ENCODE results near the gene CXCR5.
A peak's percentile ranks its signal among the peaks of the same experiment; 100 is the strongest.

Gene CXCR5

GRCh38 chr11:118911880-118912741 is 28.4 kb downstream of the CXCR5 start:
- H3K36me3 Mint-ChIP-seq, result peaks cover 14% of the 10 kb centered on the region
- H3K4me3 Mint-ChIP-seq, result peak overlapping the region; percentile 46
- no peak for ATAC-seq
- H3K9me3 Mint-ChIP-seq, result no peaks in the 10 kb centered on the region
- H3K4me1 Mint-ChIP-seq, result peaks cover 79% of the 10 kb centered on the region
- H3K27me3 Mint-ChIP-seq, result no peaks in the 10 kb centered on the region
- H3K27ac Mint-ChIP-seq, result peak overlapping the region; percentile 86

- ATAC-seq, result no peak
- H3K4me3 Mint-ChIP-seq, result peak overlapping the region; percentile 47
- no peaks in the 10 kb centered on the region for H3K27me3 Mint-ChIP-seq
- H3K4me1 Mint-ChIP-seq, result peaks cover 79% of the 10 kb centered on the region
- no peaks in the 10 kb centered on the region for H3K9me3 Mint-ChIP-seq
- peaks cover 6% of the 10 kb centered on the region for H3K36me3 Mint-ChIP-seq
- peak overlapping the region; percentile 86 for H3K27ac Mint-ChIP-seq
Measured at GRCh38 chr11:118912742-118913410, 29.2 kb downstream of the CXCR5 start.

GRCh38 chr11:118913411-118914125 is 29.9 kb downstream of the CXCR5 start:
- Mint-ChIP-seq H3K27me3 (no peaks in the 10 kb centered on the region), H3K4me1 (peaks cover 79% of the 10 kb centered on the region), H3K36me3 (no peaks in the 10 kb centered on the region), H3K27ac (peak overlapping the region; percentile 86), H3K9me3 (no peaks in the 10 kb centered on the region), H3K4me3 (peak overlapping the region; percentile 47)
- peak; percentile 9 for ATAC-seq

- no peaks in the 10 kb centered on the region for H3K27me3 Mint-ChIP-seq
- no peaks in the 10 kb centered on the region for H3K36me3 Mint-ChIP-seq
- H3K4me1 Mint-ChIP-seq, result peaks cover 81% of the 10 kb centered on the region
- peak overlapping the region; percentile 86 for H3K27ac Mint-ChIP-seq
- no peaks in the 10 kb centered on the region for H3K9me3 Mint-ChIP-seq
- peak overlapping the region; percentile 42 for H3K4me3 Mint-ChIP-seq
- peak; percentile 64 for ATAC-seq
Measured at GRCh38 chr11:118914178-118914918, 30.7 kb downstream of the CXCR5 start.

- H3K4me1 Mint-ChIP-seq, result peaks cover 88% of the 10 kb centered on the region
- ATAC-seq, result peak; percentile 69
- peak overlapping the region; percentile 86 for H3K27ac Mint-ChIP-seq
- no peak overlapping the region for H3K4me3 Mint-ChIP-seq
- H3K27me3 Mint-ChIP-seq, result no peaks in the 10 kb centered on the region
- no peaks in the 10 kb centered on the region for H3K36me3 Mint-ChIP-seq
- no peaks in the 10 kb centered on the region for H3K9me3 Mint-ChIP-seq
Measured at GRCh38 chr11:118914987-118915386, 31.3 kb downstream of the CXCR5 start.

GRCh38 chr11:118915396-118915795 is 31.7 kb downstream of the CXCR5 start:
- no peaks in the 10 kb centered on the region for H3K9me3 Mint-ChIP-seq
- ATAC-seq, result no peak
- H3K36me3 Mint-ChIP-seq, result no peaks in the 10 kb centered on the region
- no peak overlapping the region for H3K4me3 Mint-ChIP-seq
- peaks cover 92% of the 10 kb centered on the region for H3K4me1 Mint-ChIP-seq
- no peaks in the 10 kb centered on the region for H3K27me3 Mint-ChIP-seq
- H3K27ac Mint-ChIP-seq, result peak overlapping the region; percentile 86

GRCh38 chr11:118915941-118916841 is 32.5 kb downstream of the CXCR5 start:
- no peak for ATAC-seq
- H3K27me3 Mint-ChIP-seq, result no peaks in the 10 kb centered on the region
- no peaks in the 10 kb centered on the region for H3K36me3 Mint-ChIP-seq
- H3K27ac Mint-ChIP-seq, result peak overlapping the region; percentile 86
- H3K4me3 Mint-ChIP-seq, result no peak overlapping the region
- H3K9me3 Mint-ChIP-seq, result no peaks in the 10 kb centered on the region
- H3K4me1 Mint-ChIP-seq, result peaks cover 100% of the 10 kb centered on the region

- no peaks in the 10 kb centered on the region for H3K27me3 Mint-ChIP-seq
- H3K36me3 Mint-ChIP-seq, result no peaks in the 10 kb centered on the region
- H3K4me1 Mint-ChIP-seq, result peaks cover 97% of the 10 kb centered on the region
- H3K27ac Mint-ChIP-seq, result peak overlapping the region; percentile 86
- no peak for ATAC-seq
- no peaks in the 10 kb centered on the region for H3K9me3 Mint-ChIP-seq
- H3K4me3 Mint-ChIP-seq, result no peak overlapping the region
Measured at GRCh38 chr11:118916842-118917388, 33.2 kb downstream of the CXCR5 start.

- Mint-ChIP-seq H3K27ac (peak overlapping the region; percentile 86), H3K4me1 (peaks cover 92% of the 10 kb centered on the region), H3K36me3 (no peaks in the 10 kb centered on the region), H3K4me3 (peak overlapping the region; percentile 9), H3K9me3 (no peaks in the 10 kb centered on the region), H3K27me3 (no peaks in the 10 kb centered on the region)
- no peak for ATAC-seq
Measured at GRCh38 chr11:118917481-118918127, 33.9 kb downstream of the CXCR5 start.

GRCh38 chr11:118918128-118918685 is 34.5 kb downstream of the CXCR5 start:
- Mint-ChIP-seq H3K9me3 (no peaks in the 10 kb centered on the region), H3K36me3 (no peaks in the 10 kb centered on the region), H3K27me3 (no peaks in the 10 kb centered on the region), H3K27ac (peak overlapping the region; percentile 86), H3K4me1 (peaks cover 92% of the 10 kb centered on the region), H3K4me3 (no peak overlapping the region)
- no peak for ATAC-seq

GRCh38 chr11:118918686-118919280 is 35.1 kb downstream of the CXCR5 start:
- H3K27me3 Mint-ChIP-seq, result no peaks in the 10 kb centered on the region
- no peak overlapping the region for H3K4me3 Mint-ChIP-seq
- peaks cover 92% of the 10 kb centered on the region for H3K4me1 Mint-ChIP-seq
- no peaks in the 10 kb centered on the region for H3K36me3 Mint-ChIP-seq
- H3K27ac Mint-ChIP-seq, result peak overlapping the region; percentile 86
- no peak for ATAC-seq
- H3K9me3 Mint-ChIP-seq, result no peaks in the 10 kb centered on the region

- Mint-ChIP-seq H3K9me3 (no peaks in the 10 kb centered on the region), H3K27me3 (no peaks in the 10 kb centered on the region), H3K27ac (peak overlapping the region; percentile 86), H3K4me1 (peaks cover 82% of the 10 kb centered on the region), H3K36me3 (no peaks in the 10 kb centered on the region), H3K4me3 (peak overlapping the region; percentile 18)
- ATAC-seq, result no peak
Measured at GRCh38 chr11:118921121-118921928, 37.6 kb downstream of the CXCR5 start.

Data from stimulated activated memory B cell treated with anti-CD40 and anti-IgM and Interleukin-4, amounts not matched to agents 10 μg/mL and 1 μg/mL and 100 μg/mL, for 72 hours (primary cell).